Activated B cell treated with CpG ODN at 0.5 μM for 24 hours (primary cell): ENCODE measurements around the gene NRXN3. TPM values are rescaled to one million over a fixed set of nuclear protein-coding genes. Genes with fewer than 3 reads are reported as not detected.

Experiments
- ATAC-seq: fragments of 200-7000 bp; cut with Tn5 transposase; one replicate; pipeline ENCODE4 v1.10.0; 2021; ENCODE audit warnings: low read depth, mild to moderate bottlenecking, moderate library complexity
- CTCF ChIA-PET: fragments of 350-600 bp; sonication (Branson Sonifier 250); formaldehyde crosslinking; loops from one replicate; lab custom pipeline; 2021; ENCODE audit warnings: antibody characterized with exemption; lab: Charles Lee
- POLR2A ChIA-PET: fragments of 350-600 bp; sonication (Branson Sonifier 250); formaldehyde crosslinking; loops from one replicate; lab custom pipeline; 2021; ENCODE audit warnings: antibody characterized with exemption; lab: Charles Lee
- DNase-seq: peaks from one replicate; pipeline ENCODE4 v3.0.0; 2022
- H3K27ac Mint-ChIP-seq: one replicate; pipeline ENCODE4 v1.8.0; 2020; ENCODE audit warnings: mixed read lengths
- H3K27me3 Mint-ChIP-seq: one replicate; pipeline ENCODE4 v1.8.0; 2021; ENCODE audit warnings: mixed read lengths
- H3K36me3 Mint-ChIP-seq: one replicate; pipeline ENCODE4 v1.8.0; 2021; ENCODE audit warnings: low read depth, mixed read lengths
- H3K4me1 Mint-ChIP-seq: one replicate; pipeline ENCODE4 v1.8.0; 2021; ENCODE audit warnings: mixed read lengths
- H3K4me3 Mint-ChIP-seq: one replicate; pipeline ENCODE4 v1.8.0; 2020; ENCODE audit warnings: mild to moderate bottlenecking, mixed read lengths
- H3K9me3 Mint-ChIP-seq: one replicate; pipeline ENCODE4 v1.8.0; 2020; ENCODE audit warnings: mixed read lengths
- intact Hi-C: fragments of 100-400 bp; cut with micrococcal nuclease; formaldehyde crosslinking; loops from one replicate; pipeline ENCODE4 v1.15.1; 2024
- total RNA-seq: library from RNA; stranded (reverse); gene quantifications from 2 replicates; pipeline ENCODE4 v1.2.3, GENCODE V29; 2022
- TF ChIP-seq, protein P1 (sequence below): fragments of 200-600 bp; IDR thresholded peaks from one replicate; pipeline ENCODE4 v1.8.0; 2022; ENCODE audit warnings: antibody characterized with exemption, mild to moderate bottlenecking

The NRXN3 gene
- total RNA-seq, 1 donor from 2014 or later: not detected

DNA sequence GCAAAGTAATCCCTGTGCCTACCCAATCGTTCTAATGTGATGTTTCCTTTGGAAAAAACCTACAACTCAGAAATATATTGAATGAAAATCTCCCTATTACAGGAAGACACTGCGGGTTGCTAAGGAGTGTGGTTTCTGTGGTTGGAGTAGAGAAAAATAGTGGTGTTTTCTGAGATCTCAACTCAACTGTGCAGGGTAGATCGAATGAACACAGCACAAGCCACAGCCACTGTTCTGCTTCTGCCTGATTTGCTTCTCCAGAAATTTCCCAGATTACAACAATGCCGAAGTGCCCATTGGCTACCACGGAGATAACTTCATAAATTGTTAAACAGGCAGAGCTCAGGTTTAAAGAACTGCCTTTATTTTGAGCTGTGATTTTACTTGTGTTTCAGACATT, 1560.8 kb downstream of the NRXN3 start:
- ATAC-seq (no peak), DNase-seq (no peak)
- Mint-ChIP-seq H3K27ac (no peak overlapping the region), H3K4me3 (no peak overlapping the region), H3K36me3 (no peaks in the 10 kb centered on the region), H3K9me3 (peaks cover 5% of the 10 kb centered on the region), H3K27me3 (no peaks in the 10 kb centered on the region), H3K4me1 (no peaks in the 10 kb centered on the region)
- intact Hi-C loops: no loop called here
- POLR2A ChIA-PET: no interaction called here
- TF ChIP-seq, protein P1, sequence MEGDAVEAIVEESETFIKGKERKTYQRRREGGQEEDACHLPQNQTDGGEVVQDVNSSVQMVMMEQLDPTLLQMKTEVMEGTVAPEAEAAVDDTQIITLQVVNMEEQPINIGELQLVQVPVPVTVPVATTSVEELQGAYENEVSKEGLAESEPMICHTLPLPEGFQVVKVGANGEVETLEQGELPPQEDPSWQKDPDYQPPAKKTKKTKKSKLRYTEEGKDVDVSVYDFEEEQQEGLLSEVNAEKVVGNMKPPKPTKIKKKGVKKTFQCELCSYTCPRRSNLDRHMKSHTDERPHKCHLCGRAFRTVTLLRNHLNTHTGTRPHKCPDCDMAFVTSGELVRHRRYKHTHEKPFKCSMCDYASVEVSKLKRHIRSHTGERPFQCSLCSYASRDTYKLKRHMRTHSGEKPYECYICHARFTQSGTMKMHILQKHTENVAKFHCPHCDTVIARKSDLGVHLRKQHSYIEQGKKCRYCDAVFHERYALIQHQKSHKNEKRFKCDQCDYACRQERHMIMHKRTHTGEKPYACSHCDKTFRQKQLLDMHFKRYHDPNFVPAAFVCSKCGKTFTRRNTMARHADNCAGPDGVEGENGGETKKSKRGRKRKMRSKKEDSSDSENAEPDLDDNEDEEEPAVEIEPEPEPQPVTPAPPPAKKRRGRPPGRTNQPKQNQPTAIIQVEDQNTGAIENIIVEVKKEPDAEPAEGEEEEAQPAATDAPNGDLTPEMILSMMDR: no peak
- CTCF ChIA-PET: no interaction called here

DNA sequence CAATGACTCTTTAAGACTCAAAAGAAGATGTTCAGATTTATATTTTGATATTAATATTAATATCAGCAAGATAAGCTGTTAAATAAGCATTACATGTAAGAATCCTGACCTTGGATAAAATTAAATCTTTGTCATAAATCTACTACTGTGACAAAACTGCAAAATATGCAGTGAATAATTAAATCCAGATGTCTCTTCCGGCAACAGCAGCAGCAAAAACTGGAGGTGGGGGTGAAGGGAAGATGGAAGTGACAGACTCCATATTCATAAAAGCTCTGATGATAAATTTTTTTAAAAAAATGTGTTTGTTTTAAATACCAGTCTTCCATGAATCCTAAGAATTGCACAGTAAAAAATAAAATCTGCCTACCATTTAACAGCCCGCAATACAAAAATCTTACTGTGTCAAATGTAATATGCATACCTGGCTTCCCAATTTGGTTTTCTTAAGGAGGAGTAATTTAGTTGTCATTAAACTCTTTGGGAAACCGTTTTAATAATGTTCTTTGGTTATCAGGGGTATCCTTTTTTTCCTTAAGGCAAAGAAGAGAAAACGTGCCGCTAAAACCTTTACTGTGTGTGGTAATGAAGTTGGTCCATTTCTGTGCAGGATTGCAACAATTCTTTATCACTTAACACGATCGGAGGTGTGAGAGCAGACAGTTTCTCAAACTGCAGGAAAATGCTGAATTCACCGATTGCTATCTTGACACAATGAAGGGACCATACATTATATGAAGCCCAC, 1562.9 kb downstream of the NRXN3 start:
- Mint-ChIP-seq H3K27me3 (no peaks in the 10 kb centered on the region), H3K27ac (no peak overlapping the region)
- CTCF ChIA-PET: no interaction called here

DNA sequence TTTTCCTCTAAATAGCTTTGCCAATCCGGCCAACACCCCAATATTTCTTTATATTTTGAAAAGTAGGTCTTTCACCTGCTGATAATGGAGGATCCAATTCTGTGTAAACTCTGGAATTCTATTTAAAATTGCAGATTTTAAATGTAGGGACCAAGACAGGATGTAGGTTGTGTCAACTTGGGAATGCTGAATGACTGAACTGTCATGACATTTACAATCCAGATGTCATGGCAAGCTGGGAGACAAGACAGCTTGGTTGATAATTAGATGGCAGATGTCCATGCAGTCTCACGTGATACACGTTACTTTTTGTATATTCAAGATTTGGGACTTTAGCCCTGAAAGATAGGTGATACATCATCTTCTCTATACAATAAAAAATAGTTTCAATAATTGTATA, 1564.0 kb downstream of the NRXN3 start:
- Mint-ChIP-seq H3K4me1 (no peaks in the 10 kb centered on the region), H3K4me3 (no peak overlapping the region), H3K9me3 (peaks cover 8% of the 10 kb centered on the region), H3K27me3 (no peaks in the 10 kb centered on the region), H3K27ac (no peak overlapping the region), H3K36me3 (no peaks in the 10 kb centered on the region)
- ChIA-PET CTCF (no interaction called here), POLR2A (no interaction called here)
- DNase-seq (no peak), ATAC-seq (no peak)
- TF ChIP-seq, protein P1: no peak
- intact Hi-C loops: no loop called here

More for the DNA sequence above, 1562.9 kb downstream of the NRXN3 start:
- intact Hi-C loops: no loop called here
- POLR2A ChIA-PET: no interaction called here
- peaks cover 8% of the 10 kb centered on the region for H3K9me3 Mint-ChIP-seq
- DNase-seq (no peak), ATAC-seq (no peak)
- H3K4me1 Mint-ChIP-seq: no peaks in the 10 kb centered on the region
- no peaks in the 10 kb centered on the region for H3K36me3 Mint-ChIP-seq
- TF ChIP-seq, protein P1: no peak
- no peak overlapping the region for H3K4me3 Mint-ChIP-seq

- no peaks in the 10 kb centered on the region for H3K4me1 Mint-ChIP-seq
- intact Hi-C loops: no loop called here
- no peaks in the 10 kb centered on the region for H3K36me3 Mint-ChIP-seq
- ChIA-PET CTCF (no interaction called here), POLR2A (no interaction called here)
- peaks cover 8% of the 10 kb centered on the region for H3K9me3 Mint-ChIP-seq
- DNase-seq (no peak), ATAC-seq (no peak)
- no peaks in the 10 kb centered on the region for H3K27me3 Mint-ChIP-seq
- no peak overlapping the region for H3K4me3 Mint-ChIP-seq
- no peak overlapping the region for H3K27ac Mint-ChIP-seq
- TF ChIP-seq, protein P1: no peak
Observed at GRCh38 chr14:79734656-79735055, 1564.5 kb downstream of the NRXN3 start.

DNA sequence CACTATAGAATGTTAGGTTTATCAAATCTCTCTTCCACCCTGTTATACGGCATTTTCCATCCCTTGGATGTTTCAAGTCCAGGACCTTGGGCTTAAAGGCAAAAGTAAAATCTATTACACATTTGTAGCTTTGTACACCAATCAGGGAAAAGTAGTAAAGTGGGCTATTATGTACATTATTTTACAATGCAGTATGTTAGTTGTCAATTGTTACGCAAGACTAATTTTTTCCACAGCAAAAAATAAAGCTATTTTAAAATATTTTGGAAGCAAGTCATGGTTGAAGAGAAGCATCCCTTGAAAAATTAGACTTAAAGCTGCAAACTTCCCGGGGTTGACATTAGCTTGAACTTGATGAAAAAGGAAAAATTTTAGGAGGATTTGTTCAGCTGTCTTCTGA, 1564.9 kb downstream of the NRXN3 start:
- no peak overlapping the region for H3K4me3 Mint-ChIP-seq
- DNase-seq (no peak), ATAC-seq (no peak)
- TF ChIP-seq, protein P1: no peak
- ChIA-PET POLR2A (no interaction called here), CTCF (no interaction called here)
- H3K27ac Mint-ChIP-seq: no peak overlapping the region
- intact Hi-C loops: no loop called here
- H3K36me3 Mint-ChIP-seq: no peaks in the 10 kb centered on the region
- H3K9me3 Mint-ChIP-seq: peaks cover 13% of the 10 kb centered on the region
- H3K27me3 Mint-ChIP-seq: no peaks in the 10 kb centered on the region
- no peaks in the 10 kb centered on the region for H3K4me1 Mint-ChIP-seq
